ENCODE measurements around the gene LEKR1.

The LEKR1 gene

GRCh38 chr3:156978481-156978961 is 152.4 kb downstream of the LEKR1 start:
- no peak for DNase-seq (ENCODE audit: low spot score)
- no peak for TF ChIP-seq CTCF (conservative IDR thresholded peaks at IDR 0.05; ENCODE audit: low read depth)
- CTCF ChIA-PET = no interaction called here
- POLR2A ChIA-PET (ENCODE audit: low non-redundant PET) = no interaction called here
- no peak overlapping the region for H3K27ac ChIP-seq

- no peak for TF ChIP-seq CTCF (conservative IDR thresholded peaks at IDR 0.05; ENCODE audit: low read depth)
- H3K27ac ChIP-seq = no peak overlapping the region
- DNase-seq (ENCODE audit: low spot score) = no peak
- ChIA-PET CTCF (no interaction called here), POLR2A (ENCODE audit: low non-redundant PET) (no interaction called here)
These were observed 154.9 kb downstream of the LEKR1 start for GRCh38 chr3:156981005-156981404.

DNA sequence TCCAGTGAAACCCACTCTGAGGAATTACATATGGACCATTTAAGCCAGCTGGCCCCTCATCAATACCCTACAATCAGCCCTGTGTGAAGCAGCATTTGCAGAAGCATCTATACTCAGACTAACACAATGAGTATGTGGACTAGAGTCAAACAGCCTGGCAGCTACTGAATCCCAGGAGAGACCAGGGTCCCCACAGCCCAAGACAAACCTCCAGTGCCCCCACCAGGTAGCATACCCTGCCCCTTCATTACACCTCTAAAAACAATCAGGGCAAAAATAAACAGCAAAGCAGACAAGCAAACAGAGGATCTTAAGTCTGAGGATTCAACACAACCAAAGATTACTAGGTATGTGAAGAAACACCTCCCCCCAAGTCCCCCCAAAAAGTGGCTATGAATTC is 157.4 kb downstream of the LEKR1 start:
- no peak for DNase-seq (ENCODE audit: low spot score)
- ChIA-PET POLR2A (ENCODE audit: low non-redundant PET) (no interaction called here), CTCF (no interaction called here)
- TF ChIP-seq CTCF (conservative IDR thresholded peaks at IDR 0.05; ENCODE audit: low read depth) = no peak
- no peak overlapping the region for H3K27ac ChIP-seq

GRCh38 chr3:156985711-156986110 is 159.6 kb downstream of the LEKR1 start:
- DNase-seq (ENCODE audit: low spot score) = no peak
- TF ChIP-seq CTCF (conservative IDR thresholded peaks at IDR 0.05; ENCODE audit: low read depth) = no peak
- H3K27ac ChIP-seq = no peak overlapping the region
- CTCF ChIA-PET = no interaction called here
- POLR2A ChIA-PET (ENCODE audit: low non-redundant PET) = no interaction called here

GRCh38 chr3:156987946-156988345 is 161.8 kb downstream of the LEKR1 start:
- H3K27ac ChIP-seq = no peak overlapping the region
- ChIA-PET CTCF (interaction anchor here (0.6 kb wide), 1 partner anchor 1194 kb away, joined by 3 read pairs; no protein-coding TSS in a partner anchor), POLR2A (ENCODE audit: low non-redundant PET) (no interaction called here)
- no peak for DNase-seq (ENCODE audit: low spot score)
- TF ChIP-seq CTCF (conservative IDR thresholded peaks at IDR 0.05; ENCODE audit: low read depth) = no peak

DNA sequence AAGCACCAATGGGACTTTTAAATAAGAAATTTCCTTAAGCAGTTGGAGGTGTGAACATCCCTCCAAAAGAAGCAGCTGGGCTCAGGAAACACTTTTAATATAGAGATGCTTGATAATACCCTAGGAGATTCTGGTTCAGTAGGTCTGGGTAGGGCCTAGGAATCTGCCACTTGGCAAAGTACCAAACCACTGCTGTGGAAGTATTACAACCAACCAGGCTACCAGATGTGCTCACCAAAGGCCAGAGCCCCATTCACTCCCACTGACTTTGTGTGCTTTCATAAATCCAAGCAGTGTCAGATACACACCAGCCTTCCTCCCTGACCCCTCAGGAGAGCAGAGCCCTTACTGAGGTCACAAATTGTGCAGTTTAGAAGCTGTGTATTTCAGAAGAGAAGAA is 171.2 kb downstream of the LEKR1 start:
- no peak for DNase-seq (ENCODE audit: low spot score)
- no peak for TF ChIP-seq CTCF (conservative IDR thresholded peaks at IDR 0.05; ENCODE audit: low read depth)
- CTCF ChIA-PET = no interaction called here
- no peak overlapping the region for H3K27ac ChIP-seq
- POLR2A ChIA-PET (ENCODE audit: low non-redundant PET) = no interaction called here

All from RWPE1 (cell line).